Measurements from ENCODE around the gene GNL2.
"Not testable (repeated sequence)": the region's sequence is repeated elsewhere in the genome, so short reads cannot be mapped to it uniquely, and the experiment has no call there.

The GNL2 gene

DNA sequence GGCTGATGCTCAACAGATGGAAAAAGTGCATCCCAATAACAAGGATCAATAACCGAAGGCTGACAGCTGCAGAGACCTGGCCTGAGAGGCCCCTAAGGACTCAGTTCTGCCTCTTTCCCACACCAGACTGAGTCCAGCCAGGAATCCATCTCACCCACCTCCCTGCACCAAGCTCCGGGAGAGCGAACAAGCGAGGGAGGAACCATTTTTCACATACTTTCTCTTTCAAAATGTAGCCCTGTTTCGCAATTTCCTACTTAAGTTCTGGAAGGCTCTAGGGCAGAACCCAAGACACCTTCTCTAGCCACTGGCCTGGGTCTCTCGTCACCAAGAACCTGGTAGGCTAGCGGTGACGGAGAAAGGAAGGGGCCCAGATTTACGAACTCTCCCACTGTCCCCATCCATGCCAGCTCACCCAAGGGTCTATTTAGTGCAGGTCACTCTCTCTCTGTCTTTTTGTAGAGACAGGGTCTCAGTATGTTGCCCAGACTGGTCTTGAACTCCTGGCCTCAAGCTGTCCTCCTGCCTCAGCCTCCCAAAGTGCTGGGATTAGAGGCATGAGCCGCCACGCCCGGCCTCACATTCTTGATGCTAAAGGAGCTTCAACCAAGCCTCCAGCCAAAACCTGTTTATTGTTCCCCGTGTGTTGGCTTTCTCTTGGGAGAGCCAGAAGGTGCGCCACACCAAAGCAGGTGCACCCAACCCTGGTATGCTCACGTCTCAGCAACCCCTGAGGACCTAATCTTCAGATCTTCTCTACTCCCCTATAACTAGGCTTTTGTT, 10.9 kb upstream of the GNL2 start:
- DNase-seq = no peak

DNA sequence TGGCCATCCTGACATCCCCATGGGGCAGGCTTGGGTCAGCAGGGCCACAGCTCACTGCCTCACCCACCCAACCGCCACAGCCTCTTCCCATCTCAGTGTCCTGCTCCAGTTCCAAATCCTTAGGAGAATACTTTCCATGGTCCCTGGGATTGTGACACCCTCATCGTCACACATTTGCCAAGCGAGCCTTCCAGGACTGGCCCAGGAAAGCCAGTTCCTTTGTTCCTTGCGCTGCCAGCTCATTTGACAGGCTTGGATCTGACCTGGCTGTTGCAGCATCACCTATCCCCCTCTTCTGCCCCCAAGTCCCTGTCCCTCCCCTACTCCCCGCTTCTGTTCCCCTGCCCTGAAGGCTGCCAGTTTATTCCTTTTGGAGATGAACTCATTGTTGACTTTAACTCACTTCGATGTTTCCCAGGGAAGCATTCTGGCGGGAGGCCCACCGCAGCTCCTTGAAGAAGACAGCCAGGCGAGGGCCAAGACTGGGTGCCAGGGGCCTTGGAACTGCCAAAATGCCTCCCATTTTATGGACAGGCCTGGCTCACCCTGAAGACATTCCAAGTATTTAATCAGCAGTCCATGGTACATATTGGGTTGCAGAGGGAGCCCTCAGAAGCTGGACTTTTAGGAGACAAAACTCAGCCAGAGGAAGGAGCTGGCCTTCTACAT, 10.2 kb upstream of the GNL2 start:
- DNase-seq = no peak

DNA sequence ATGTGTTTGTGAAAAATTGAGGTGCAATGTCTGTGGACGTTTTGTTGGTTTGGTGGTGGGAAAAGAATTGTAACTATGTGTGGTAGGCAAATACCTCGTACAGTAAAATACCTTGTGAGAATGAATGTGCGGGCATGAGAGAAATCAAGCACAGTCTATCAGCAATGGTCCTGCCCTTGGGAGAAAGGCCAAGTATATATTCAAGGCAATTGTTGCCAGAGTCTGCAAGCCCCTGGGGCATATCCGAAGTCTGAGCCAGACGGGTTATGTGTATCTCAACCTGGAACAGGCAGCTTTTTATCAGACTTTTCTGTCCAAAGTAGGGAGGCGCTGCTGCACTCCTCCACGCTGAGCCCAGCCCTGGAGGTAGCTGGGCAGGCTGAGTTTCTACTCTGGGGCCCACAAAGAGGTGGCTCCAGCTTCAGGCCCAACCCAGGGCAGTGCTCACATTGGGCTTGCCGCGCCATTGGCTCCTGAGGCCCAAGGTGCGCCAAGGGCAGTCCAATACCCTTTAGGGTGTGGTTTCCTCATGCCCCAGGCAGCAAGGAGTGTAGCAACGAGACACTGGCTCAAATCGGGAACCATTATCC, 9.4 kb upstream of the GNL2 start:
- DNase-seq = no peak

DNA sequence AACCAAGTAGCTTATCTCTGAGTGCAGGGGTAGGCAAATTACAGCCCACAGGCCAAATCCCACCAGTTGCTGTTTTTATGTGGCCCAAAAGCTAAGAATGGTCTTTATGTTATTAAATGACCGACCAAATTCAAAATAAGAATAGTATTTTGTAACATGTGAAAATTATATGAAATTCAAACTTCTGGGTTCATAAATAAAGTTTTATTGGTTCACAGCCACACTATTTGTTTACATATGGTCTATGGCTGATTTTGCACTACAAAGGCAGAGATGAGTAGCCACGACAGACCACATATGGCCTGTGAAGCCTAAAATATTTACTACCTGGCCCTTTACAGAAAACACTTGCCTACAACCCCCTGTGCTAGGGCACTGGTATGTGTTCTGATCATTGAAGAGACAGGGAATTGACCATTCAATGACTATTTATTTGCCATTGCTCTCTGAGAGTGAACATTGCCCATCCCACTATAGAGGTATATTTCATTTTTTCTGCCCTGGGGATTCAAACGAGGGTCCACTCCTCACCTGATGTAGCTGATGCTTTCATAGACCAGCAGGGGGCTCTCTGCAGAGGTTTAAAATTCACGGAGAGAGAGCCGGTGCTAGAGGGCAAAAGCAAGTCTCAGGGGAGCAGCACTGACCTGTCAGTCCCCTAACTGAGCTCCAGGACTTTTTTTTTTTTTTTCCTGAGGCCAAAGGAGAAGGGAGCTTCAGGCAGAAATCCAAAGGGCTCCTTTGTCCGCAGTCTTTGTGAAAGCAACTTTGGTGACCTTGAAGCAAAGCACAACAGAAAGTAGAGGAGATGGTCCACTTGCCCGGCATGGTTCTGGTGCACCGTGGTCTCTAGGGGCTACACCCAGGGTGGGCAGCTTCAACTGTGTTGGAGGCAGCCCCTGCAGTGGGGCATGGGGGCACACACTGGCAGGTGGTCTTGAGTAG, 7.3 kb upstream of the GNL2 start:
- DNase-seq = peak; percentile 40 to 43

DNA sequence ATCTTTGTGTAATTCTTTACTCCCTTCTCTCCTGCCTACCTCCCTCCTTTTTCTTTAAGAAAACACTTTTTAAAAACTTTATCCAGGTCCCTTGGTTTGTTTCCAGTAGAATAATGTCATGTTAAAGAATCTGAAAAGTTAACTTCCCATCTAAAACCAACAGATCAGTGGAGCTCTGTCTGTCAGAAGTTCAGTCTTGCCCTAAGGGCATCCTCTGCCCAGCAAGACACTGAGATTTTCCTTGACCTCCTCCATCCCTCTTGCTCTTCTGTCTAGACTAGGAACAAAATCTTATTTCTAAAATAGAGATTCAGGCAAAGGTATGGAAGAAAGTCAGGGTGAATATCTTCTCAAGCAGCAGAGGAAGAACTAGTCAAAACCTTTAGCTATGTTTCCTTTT, 5.7 kb upstream of the GNL2 start:
- DNase-seq = no peak

DNA sequence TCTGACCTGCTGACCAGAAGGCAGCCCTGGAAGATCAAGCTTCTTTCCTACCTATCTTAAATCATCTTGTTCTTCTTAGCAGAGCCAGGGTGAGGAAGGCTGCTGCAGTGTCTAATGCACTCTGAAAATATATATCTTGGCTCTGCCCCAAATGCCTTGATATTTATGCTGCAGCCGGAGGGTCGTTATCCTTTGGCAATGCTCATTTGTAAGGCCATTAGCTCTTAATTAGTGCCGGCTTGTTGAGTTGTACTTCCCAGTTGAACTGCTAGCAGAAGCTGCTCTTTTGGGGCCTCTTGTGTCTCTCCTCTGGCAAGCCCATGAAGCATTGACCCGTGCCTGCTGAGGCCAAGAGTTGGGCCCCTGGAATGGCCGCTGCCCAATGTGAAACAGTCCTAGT, 4.2 kb upstream of the GNL2 start:
- DNase-seq = no peak

DNA sequence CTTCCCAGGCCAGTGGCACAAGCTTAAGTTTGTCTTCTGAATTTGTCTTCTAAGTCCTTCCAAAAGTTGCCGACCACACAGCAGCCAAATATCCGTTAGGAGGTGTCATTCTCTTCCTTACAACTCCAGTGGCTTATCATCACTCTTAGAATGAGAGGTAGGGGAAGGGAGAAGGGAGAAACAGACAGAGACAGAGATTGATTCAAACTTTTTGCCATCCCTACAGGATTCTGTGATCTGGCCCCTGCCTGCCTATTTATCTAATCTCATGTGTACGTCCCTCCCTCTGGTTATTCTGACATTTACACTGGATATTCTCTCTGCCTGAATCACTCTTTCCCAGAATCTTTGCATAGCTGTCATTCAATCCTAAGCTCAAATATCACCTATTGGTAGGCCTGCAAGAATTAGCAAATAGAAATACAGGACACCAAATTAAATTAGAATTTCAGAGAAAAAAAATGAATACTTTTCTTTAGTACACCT, 488 bp upstream of the GNL2 start:
- no peak for DNase-seq

DNA sequence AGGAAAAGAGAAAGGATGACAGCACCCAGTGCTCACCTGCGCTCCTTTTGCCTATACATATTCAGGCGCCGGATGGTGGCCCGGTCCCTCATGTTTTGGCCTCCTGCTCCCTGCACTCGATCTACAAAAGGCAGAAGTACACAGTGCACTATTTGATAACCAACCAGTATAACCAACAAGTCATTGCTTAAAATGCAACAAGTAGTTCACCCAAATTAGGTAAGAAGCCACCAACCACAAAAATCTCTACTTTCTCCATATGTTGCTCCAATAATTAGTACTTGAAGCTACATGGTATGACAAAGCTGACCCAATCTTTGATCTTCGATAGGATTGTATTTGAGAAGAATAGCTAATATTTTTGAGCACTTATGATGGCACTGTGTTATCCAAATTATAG, 2.0 kb downstream of the GNL2 start:
- DNase-seq = no peak

DNA sequence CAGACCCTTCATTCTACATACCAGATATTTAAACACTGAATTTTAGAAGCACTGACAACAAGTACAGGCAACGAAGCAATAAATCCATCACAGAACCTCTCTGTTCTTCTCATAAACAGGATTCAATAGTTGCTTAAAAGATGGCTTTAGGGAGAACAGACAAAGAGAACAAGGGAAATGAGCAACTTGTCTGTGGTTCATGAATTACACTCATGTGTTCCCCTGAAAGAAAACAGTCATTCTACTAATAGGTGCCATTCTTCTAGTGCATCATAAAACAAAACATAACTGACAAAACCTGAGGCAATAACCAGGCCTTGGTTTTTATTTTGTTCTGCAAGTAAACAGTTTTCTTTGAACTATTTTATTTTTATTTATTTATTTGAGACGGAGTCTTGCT, 6.8 kb downstream of the GNL2 start:
- DNase-seq = no peak

DNA sequence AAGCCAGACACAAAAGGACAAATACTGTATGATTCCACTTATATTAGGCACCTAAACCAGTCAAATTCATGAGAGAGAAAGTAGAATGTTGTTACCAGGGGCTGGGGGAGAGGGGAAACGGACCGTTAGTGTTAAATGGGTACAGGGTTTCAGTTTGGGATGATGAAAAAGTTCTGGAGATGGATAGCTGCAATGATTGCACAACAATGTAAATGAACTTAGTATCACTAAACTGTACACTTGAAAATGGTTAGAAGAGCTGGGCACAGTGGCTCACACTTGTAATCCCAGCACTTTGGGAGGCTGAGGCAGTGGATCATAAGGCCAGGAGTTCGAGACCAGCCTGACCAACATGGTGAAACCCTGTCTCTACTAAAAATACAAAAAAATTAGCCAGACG, 11.2 kb downstream of the GNL2 start:
- not testable (repeated sequence) for DNase-seq

DNA sequence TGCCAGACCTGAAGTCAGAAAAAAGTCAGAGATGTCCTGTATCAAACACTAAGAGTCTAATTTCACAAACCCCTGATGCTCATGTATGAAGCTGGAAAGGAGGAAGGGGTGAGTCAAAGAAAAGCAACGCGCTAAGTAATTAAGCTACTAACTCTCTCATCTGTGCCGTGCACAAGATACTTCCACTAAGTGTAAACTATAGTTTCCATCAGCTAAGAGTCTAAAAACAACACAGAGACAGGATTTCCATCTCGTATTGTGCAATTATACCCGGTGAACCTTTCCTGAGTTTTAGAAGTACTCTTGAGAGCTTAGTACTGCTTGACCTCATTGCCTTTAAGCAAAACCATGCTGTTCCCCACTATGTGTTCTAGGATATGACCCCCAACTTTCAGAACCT, 20.0 kb downstream of the GNL2 start:
- no peak for DNase-seq

DNA sequence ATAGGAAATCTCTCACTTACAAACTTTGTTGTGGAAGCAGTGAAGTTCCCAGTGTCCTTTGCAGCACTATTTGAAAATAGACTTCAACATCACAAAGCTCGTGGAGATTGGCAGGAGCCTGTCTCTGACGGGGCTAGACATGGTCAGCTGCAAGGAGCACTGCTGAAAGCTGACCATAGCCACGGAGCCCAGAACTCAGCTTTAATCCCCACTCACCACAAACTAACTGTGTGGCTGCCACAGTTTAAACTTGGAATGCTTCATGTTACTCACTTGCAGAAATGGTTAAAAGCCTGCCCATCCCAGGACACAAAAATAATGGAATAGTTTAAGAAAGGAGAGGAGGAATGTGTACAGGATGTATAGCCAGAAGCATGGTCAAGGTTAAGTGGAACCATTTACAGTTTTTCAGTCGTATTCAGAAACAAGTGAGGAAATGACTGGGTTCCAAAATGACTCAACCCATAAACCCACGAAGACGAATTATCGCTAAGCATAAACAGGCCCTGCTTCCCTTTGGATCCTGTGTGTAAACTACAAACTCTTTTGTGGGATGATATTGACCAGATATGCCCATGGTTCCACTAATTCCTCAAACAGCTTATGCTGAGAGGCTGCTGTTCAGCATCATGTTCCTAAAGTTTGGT, 20.8 kb downstream of the GNL2 start:
- no peak for DNase-seq

DNA sequence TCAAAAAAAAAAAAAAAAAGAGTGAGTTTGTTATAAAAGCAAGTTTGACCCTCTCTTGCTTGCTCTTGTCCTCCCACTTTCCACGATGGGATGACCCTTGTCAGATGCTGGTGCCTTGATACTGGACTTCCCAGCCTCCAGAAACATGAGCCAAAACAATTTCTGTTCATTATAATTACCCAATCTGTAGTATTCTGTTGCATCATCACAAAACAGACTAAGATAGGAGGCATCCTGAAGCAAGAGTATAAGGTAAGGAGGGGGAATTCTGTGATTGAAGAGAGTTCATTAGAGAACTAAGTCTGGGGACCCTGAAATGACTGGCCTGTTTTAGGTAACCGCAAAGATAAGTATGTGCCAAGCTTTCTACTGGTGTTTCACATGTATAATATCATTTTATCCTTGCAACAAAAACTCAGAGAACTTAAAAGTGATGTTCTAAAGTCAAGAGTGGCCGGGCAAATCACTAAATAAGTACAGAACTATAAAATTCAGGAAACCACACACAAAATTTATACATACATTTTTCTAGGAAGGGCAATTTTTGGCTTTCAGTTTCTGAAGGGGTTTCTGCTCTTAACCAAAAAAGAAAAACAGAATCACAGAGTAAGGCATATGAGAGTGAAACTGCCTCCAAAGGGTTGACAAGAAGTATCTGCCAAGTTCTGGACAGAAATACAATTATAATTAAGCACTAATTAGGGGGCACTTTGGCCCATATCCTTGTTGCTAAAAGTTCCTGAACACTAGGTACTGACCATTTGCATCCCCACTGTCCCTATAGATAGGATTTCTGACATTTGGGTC, 25.0 kb downstream of the GNL2 start:
- no peak for DNase-seq

DNA sequence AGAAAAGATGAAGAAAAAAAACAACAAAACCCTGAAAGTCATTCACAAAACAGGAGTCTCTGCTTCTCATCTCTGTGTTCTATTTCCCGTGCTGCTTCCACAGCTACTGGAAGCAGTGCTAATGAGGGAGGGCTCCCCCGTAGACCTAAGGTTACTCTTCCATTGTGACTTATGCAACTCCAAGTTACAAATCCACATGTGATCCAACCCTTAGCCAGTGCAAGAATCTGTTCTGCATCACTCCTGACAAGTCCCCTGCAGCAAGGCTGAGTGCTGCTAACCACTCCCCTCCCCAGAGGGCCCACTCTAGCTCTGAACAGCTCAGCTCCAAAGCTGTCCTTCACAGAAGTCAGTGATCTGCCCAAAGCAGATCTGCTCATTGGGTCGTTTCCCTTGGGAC, 28.7 kb downstream of the GNL2 start:
- no peak for DNase-seq

DNA sequence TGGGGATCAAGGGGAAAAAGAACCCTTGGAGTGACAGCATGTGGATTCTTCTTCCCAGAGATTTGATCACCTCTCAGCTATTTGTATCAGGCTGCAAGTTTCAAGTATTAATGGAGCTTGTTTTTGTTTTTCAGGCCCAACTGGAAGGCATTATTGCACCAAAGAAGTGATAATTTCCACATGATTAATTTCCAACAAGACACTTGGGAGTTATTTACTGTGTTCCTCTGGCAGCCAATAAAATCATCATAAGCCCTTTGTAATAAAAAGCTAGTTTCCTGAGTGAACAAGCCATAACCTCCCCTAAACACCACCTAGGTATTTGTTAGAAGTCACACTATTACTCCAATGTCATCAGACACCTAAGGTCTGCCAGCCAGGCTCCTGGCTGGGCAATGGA, 30.8 kb downstream of the GNL2 start:
- DNase-seq = no peak

DNA sequence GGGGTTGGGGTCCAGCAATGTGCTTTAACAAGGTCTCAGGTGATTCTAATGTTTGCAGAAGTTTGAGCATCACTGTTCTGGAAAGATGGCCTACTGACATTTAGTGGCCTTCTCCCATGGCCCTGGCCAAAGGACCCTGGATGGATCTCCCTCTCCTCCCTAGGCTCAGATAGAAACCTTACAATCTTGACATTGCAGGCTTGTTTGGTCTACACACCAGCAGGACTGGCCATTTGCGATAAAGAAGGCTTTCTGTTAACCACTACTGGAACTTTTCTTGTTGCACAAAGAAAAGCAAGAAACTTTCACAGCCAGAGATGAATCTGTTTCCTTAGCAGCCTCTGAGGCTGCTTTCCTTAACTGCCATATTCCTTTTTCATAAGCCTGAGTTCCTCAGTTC, 32.8 kb downstream of the GNL2 start:
- DNase-seq = no peak

DNA sequence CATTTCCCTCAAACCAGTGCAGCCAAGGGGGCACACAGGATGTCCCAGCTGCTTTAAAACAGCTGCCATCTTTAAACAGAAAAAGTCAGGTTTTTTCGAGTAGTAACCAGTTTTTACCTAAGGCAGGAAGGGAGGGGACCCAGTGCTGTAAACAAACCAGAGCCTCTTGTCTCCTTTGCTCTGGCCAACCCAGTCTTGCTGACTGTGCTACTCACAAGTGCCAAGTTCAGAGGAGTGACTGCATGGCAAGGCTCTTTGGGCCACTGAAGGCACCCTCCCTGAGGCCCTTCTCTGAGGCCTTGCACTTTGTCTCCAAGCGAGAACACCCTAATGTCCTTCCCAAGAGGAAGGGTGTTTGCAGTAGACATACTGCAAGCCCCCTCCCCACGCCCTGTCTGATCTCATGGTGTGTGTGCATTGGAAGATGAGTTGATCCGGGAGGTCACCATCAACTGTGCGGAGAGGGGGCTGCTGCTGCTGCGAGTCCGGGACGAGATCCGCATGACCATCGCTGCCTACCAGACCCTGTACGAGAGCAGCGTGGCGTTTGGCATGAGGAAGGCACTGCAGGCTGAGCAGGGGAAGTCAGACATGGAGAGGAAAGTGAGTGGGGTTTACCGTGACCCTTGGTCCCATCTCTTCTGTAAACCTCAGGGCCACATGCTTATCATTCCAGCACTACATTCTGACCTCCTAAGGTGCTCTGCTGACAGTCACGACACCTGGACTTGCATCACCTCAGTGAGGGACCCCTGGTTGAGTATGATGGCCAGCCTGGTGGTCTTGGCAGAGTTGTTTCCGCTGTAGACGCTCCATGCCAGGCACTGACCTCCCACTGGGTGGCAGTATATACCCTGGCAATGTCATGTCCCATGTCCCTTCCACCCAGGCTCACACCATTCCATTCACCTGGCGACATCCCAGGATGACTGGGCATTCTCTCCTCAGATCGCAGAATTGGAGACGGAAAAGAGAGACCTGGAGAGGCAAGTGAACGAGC, 34.3 kb downstream of the GNL2 start:
- DNase-seq = peak in 1 of 2 experiments; percentile 14

DNA sequence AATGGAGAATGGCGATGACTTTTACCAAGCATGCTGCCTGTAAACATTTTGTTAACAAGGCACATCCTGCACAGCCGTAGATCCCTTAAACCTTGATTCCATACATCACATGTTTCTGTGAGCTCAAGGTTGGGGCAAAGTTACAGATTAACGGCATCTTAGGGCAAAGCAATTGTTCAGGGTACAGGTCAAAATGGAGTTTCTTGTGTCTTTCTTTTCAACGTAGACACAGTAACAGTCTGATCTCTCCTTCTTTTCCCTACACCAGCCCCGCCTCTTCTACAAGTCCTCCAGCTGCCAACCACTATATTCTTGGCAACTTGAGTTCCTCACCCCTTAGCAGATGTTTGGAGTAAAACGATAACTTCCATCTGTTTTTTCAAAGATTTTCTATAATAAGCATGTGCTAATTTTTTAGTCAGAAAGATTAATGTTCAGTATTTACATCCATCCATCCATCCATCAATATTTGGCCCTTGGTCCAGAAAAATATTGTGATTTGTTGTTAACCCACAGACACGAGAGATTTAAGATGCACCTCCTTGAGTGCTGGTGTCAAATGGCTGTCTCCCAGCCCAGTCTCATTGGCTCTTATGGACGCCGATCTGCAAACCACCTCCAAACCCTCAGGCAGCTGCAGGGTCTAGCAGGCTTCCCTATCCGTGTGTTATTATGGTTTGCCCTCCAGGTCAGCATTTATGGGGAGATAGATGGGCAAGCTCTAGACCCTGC, 35.2 kb downstream of the GNL2 start:
- no peak for DNase-seq

DNA sequence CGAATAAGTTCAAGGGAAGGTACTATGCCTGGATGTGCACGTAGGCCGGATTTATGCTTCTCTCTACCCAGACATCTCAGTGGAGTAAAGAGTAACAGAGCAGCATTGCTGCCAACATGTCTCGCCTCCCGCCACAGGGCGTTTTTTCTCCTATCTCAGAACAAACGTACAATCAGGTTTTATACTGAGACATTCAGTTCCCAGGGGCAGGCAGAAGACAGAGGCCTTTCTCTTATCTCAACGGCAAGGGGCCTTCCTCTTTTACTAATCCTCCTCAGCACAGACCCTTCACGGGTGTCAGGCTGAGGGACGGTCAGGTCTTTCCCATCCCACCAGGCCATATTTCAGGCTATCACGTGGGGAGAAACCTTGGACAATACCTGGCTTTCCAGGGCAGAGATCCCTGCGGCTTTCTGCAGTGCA, 35.8 kb downstream of the GNL2 start:
- DNase-seq = not testable (repeated sequence)

DNA sequence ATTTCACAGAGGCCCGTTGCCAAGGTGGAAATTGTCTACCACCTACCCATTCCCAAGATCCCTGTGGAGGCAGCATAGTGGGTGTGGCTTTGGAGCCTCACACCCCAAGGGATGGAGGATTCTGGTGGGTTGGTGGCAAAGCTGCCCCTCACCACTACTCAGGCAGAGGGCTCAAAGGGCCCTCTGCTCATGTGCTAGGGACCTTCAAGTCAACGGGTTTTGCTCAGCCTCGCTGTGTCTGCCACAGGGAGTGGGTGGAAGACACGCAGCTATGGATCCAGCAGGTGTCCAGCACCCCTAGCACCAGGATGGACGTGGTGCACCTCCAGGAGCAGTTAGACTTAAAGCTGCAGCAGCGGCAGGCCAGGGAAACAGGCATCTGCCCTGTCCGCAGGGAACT, 36.7 kb downstream of the GNL2 start:
- DNase-seq = no peak

All from AML-193 (cell line).